Ovary (tissue), 3 donors: ENCODE data around the gene POLR3E.
A peak's percentile ranks its signal among the peaks of the same experiment; 100 is the strongest.

ENCODE experiments used
- CTCF ChIP-seq, 3 donors: fragments of 450-650 bp in 2 of 3; fragments of 200-600 bp in 1 of 3; IDR thresholded peaks; one replicate each; pipeline versions ENCODE4 v1.5.1 to v1.8.0; 2016 to 2022; ENCODE audit warnings: antibody characterized with exemption in 3 of 3, mild to moderate bottlenecking in 1 of 3
- POLR2A ChIP-seq: fragments of 450-650 bp; IDR thresholded peaks from one replicate; pipeline ENCODE4 v1.6.1; 2017; ENCODE audit warnings: antibody characterized with exemption, mild to moderate bottlenecking, moderate library complexity
- donor health status: DM: no; HTN: no; CAD: no.

GRCh38 chr16:22374311-22375116, 77.3 kb downstream of the POLR3E start, which contains the start of gene CDR2:
- TF ChIP-seq POLR2A (peak; percentile 78), CTCF (IDR thresholded peaks at IDR 0.05) (no peak)
